Stimulated activated memory B cell treated with anti-CD40 and anti-IgM and Interleukin-4, amounts not matched to agents 10 μg/mL and 1 μg/mL and 100 μg/mL, for 72 hours (primary cell): ENCODE measurements around the gene ACSF3.

ENCODE experiments used
- ATAC-seq: fragments of 150-1000 bp; cut with Tn5 transposase; 2 replicates; pipeline ENCODE4 v1.10.0; 2021
- H3K27ac Mint-ChIP-seq: one replicate; pipeline ENCODE4 v1.8.0; 2022; ENCODE audit warnings: mild to moderate bottlenecking, mixed read lengths
- H3K27me3 Mint-ChIP-seq: one replicate; pipeline ENCODE4 v1.8.0; 2022; ENCODE audit warnings: mixed read lengths
- H3K36me3 Mint-ChIP-seq: one replicate; pipeline ENCODE4 v1.8.0; 2022; ENCODE audit warnings: mixed read lengths
- H3K4me1 Mint-ChIP-seq: one replicate; pipeline ENCODE4 v1.8.0; 2022; ENCODE audit warnings: mixed read lengths
- H3K4me3 Mint-ChIP-seq: one replicate; pipeline ENCODE4 v1.8.0; 2022; ENCODE audit warnings: mild to moderate bottlenecking, moderate library complexity, mixed read lengths
- H3K9me3 Mint-ChIP-seq: one replicate; pipeline ENCODE4 v1.8.0; 2022; ENCODE audit warnings: mixed read lengths

ACSF3 gene

GRCh38 chr16:89093602-89094251, at the start of gene ACSF3:
Gene ACSF3, plus strand, starts transcription at chr16:89093852. Its CDS starts 6,830 bp downstream, at chr16:89100682.
- H3K4me1 Mint-ChIP-seq, result peaks cover 48% of the 10 kb centered on the region
- H3K27me3 Mint-ChIP-seq, result peaks cover 17% of the 10 kb centered on the region
- peaks cover 5% of the 10 kb centered on the region for H3K36me3 Mint-ChIP-seq
- peak; percentile 76 for ATAC-seq
- H3K9me3 Mint-ChIP-seq, result no peaks in the 10 kb centered on the region
- peak within 1 kb of the TSS; percentile 87 for H3K4me3 Mint-ChIP-seq
- peak within 1 kb of the TSS; percentile 83 for H3K27ac Mint-ChIP-seq

DNA sequence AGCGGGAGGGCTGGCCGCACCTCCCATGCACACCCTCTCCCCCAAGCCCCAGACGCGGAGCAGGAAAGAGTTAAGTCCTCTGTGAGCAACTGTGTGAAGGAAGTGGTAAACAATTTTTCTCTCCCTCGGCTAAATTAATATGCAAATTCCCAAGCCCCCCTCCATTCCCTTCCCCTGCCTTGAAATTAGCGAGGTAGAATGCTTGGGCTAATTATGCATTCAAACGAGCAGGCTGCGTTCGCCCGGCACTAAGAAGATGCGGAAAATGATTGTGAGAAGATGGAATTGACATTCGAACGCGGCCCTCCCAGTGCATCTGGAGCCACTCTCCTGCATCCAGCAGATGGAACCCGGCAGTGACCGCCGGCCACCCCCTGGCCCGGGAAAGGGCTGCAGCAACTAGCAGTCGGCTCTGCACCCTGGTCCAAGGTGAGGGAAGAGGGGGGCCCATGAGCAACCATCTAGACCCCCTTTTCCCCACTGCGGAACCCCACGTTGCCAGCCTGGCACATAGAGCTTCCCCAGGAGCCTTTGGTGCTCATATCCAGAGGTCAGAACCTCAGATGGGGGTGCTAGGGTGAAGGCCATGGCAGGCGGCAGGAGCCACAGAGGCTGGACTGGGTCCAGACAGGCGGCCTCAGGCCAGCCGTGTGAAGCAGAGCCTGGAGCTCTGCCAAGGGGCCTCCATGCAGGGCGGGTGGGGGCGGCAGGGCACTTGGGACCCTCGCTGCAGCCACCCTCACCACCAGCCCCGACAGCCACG, 49.1 kb upstream of the ACSF3 start:
- H3K27me3 Mint-ChIP-seq, result peaks cover 27% of the 10 kb centered on the region
- peaks cover 40% of the 10 kb centered on the region for H3K4me1 Mint-ChIP-seq
- peaks cover 6% of the 10 kb centered on the region for H3K36me3 Mint-ChIP-seq
- no peak overlapping the region for H3K27ac Mint-ChIP-seq
- no peak overlapping the region for H3K4me3 Mint-ChIP-seq
- no peak for ATAC-seq
- peaks cover 4% of the 10 kb centered on the region for H3K9me3 Mint-ChIP-seq

GRCh38 chr16:89045181-89045815, 48.4 kb upstream of the ACSF3 start:
- Mint-ChIP-seq H3K27ac (no peak overlapping the region), H3K4me3 (no peak overlapping the region), H3K9me3 (peaks cover 4% of the 10 kb centered on the region), H3K36me3 (peaks cover 6% of the 10 kb centered on the region), H3K4me1 (peaks cover 33% of the 10 kb centered on the region), H3K27me3 (peaks cover 32% of the 10 kb centered on the region)
- ATAC-seq, result no peak

DNA sequence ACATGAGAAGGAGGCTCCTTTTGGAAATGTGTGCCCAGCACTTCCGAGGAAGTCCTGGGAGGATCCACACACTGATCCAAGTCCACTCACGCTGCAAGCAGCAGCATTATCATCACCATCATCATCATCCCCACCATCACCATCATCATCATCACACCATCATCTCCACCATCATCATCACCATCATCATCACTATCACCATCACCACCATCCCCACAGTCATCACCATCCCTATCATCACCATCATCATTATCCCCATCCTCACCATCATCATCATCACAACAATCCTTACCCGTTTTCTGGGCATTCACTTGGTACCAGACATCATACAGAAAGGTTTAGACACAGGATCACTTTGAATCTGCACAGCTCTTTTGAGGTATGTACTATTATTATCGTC, 47.8 kb upstream of the ACSF3 start:
- Mint-ChIP-seq H3K27me3 (peaks cover 32% of the 10 kb centered on the region), H3K4me1 (peaks cover 28% of the 10 kb centered on the region), H3K9me3 (peaks cover 4% of the 10 kb centered on the region), H3K27ac (no peak overlapping the region), H3K36me3 (peaks cover 6% of the 10 kb centered on the region), H3K4me3 (no peak overlapping the region)
- no peak for ATAC-seq

GRCh38 chr16:89046491-89046890, 47.2 kb upstream of the ACSF3 start:
- no peak overlapping the region for H3K27ac Mint-ChIP-seq
- peaks cover 22% of the 10 kb centered on the region for H3K4me1 Mint-ChIP-seq
- H3K9me3 Mint-ChIP-seq, result peaks cover 4% of the 10 kb centered on the region
- ATAC-seq, result no peak
- peaks cover 6% of the 10 kb centered on the region for H3K36me3 Mint-ChIP-seq
- H3K4me3 Mint-ChIP-seq, result no peak overlapping the region
- peaks cover 32% of the 10 kb centered on the region for H3K27me3 Mint-ChIP-seq

DNA sequence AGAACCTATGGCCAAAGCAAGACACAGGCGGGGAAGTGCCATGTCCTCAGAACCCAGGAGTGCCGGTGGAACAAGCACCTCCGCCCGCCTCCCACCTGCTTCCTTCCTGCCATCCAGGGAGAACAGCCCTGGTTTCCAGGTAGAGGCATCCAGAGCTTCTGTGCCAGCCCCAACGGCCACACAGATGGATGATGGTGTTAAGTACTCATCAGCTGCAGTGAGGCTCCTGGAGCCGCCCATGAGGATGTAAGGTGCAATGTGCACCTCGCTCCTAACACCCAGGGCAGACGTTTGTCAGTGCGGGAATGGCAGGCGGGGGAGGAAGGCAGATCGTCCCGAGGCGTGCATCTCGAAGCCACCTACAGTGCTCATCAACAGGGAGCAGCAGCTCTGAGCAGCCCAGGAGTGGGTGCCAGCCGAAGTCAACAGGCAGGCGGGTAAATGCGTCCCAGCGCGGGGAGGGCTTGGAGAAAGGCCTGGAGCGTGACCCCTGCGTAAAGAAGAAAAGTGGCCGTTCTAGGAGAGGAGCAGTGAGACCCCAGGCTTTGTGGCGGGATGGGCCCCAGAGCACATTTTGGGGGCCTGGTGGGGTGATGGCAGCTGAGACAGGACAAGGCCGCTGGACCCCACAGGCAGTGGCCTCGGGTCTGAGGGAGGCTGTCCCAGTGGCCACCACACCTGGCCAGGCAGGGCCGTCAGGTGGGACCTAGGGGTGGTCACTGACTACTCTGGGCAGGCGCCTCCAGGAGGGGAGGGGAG, 46.1 kb upstream of the ACSF3 start:
- H3K4me3 Mint-ChIP-seq, result no peak overlapping the region
- peaks cover 23% of the 10 kb centered on the region for H3K4me1 Mint-ChIP-seq
- no peak for ATAC-seq

GRCh38 chr16:89048090-89048725, 45.4 kb upstream of the ACSF3 start:
- Mint-ChIP-seq H3K9me3 (peaks cover 4% of the 10 kb centered on the region), H3K27ac (no peak overlapping the region), H3K4me3 (no peak overlapping the region), H3K36me3 (peaks cover 6% of the 10 kb centered on the region), H3K4me1 (peaks cover 29% of the 10 kb centered on the region), H3K27me3 (peaks cover 42% of the 10 kb centered on the region)
- ATAC-seq, result no peak

More for the DNA sequence above, 46.1 kb upstream of the ACSF3 start:
- H3K9me3 Mint-ChIP-seq, result peaks cover 4% of the 10 kb centered on the region
- peaks cover 35% of the 10 kb centered on the region for H3K27me3 Mint-ChIP-seq
- no peak overlapping the region for H3K27ac Mint-ChIP-seq
- H3K36me3 Mint-ChIP-seq, result peaks cover 6% of the 10 kb centered on the region

GRCh38 chr16:89048871-89049422, 44.7 kb upstream of the ACSF3 start:
- Mint-ChIP-seq H3K9me3 (peaks cover 4% of the 10 kb centered on the region), H3K27me3 (peaks cover 47% of the 10 kb centered on the region), H3K36me3 (peaks cover 6% of the 10 kb centered on the region), H3K4me1 (peaks cover 32% of the 10 kb centered on the region), H3K4me3 (no peak overlapping the region), H3K27ac (peak overlapping the region; percentile 18)
- ATAC-seq, result no peak

DNA sequence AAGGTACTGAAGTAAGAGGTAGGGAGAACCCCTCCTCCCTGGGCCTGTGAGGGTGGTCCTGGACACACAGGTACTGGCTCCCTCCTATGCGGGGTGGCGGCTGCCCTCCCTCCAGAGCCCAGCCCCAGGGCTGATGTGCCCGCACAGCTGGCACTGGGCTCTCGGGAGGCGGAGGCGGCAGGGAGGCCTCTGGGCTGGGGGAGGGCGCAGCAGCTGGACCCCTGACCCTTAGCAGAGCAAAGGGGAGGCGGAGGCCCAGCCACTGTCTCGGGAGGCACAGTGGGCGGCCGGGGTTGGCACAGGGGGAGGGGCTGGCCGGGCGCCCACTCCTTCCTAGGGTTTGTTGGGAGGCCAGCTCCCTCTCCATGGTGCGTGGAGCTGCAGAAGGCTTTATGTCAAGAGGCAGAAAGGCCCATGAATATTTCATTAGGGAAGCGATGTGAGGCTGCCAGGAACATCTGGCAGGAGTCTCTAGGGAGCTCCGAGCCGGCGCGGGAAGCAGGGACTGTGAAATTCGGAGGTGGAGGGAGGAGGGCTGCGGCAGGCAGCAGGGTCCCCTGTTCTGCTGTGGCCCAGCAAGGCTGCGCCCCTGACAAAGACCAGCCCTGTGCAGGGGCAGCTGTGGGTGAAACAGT, 44.1 kb upstream of the ACSF3 start:
- Mint-ChIP-seq H3K27ac (peak overlapping the region; percentile 18), H3K4me3 (no peak overlapping the region), H3K27me3 (peaks cover 40% of the 10 kb centered on the region), H3K9me3 (peaks cover 4% of the 10 kb centered on the region), H3K4me1 (peaks cover 26% of the 10 kb centered on the region), H3K36me3 (peaks cover 6% of the 10 kb centered on the region)
- ATAC-seq, result peak; percentile 2

DNA sequence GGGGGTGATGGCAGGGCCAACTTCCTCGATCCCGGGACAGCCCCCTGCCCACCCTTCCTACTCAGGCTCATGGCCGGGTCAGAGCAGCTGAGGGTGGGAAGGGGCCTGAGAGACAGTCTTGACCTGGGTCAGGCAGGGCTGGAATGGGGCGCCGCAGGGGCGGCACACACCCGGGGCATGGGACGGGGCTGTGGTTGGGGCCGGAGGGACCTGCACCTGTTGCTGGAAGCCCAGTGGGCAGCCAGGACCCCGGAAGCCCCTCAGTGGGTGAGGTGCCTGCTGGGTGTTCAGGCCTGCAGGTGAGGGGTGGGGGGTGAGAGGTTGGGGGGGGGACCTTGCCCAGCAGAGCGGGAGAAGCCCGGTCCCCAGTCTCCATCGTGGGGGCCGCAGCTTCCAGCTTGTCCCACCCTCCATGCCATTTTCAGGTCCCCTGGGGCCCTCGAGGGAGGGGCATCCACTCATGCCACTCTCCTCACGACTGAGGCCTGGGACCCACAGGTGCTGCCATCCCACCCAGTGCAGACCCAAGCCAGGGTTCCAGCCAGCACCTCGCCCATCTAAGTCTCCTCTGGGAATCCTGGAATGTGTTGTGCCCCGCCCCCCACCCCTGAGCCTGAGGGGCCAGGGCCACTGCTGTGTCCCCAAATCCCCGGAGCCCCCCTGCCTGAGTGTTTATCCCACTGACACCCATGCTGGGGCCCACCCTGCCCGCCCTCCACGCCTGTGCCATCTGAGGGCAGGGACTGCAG, 43.4 kb upstream of the ACSF3 start:
- Mint-ChIP-seq H3K27ac (peak overlapping the region; percentile 18), H3K27me3 (peaks cover 39% of the 10 kb centered on the region), H3K4me3 (no peak overlapping the region), H3K9me3 (peaks cover 4% of the 10 kb centered on the region), H3K4me1 (peaks cover 25% of the 10 kb centered on the region), H3K36me3 (peaks cover 6% of the 10 kb centered on the region)
- ATAC-seq, result peak; percentile 38

DNA sequence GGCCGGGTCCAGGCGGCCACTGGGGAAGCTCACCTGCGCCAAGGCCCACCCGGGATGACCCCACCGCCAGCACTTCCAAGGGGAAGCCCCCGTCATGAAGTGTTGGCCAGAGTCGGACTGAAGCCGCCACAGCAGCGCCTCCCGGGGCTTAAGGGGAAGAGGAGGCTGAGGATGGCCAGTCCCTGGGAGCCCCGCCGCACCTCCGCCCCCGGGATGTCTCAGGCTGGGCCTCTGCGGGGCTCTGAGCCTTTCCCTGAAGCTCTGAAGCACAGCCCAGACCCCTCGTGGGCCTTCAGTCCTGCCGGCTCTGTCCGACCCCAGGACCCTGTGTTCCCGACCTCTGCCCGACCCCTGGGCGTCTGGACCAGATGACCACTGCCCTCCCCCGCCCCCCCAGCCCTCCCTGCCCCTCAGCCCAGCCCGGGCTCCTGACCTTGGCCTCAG, 42.8 kb upstream of the ACSF3 start:
- Mint-ChIP-seq H3K9me3 (peaks cover 2% of the 10 kb centered on the region), H3K27me3 (peaks cover 33% of the 10 kb centered on the region), H3K4me1 (peaks cover 25% of the 10 kb centered on the region), H3K27ac (no peak overlapping the region), H3K36me3 (peaks cover 3% of the 10 kb centered on the region), H3K4me3 (no peak overlapping the region)
- no peak for ATAC-seq

- Mint-ChIP-seq H3K36me3 (no peaks in the 10 kb centered on the region), H3K4me1 (peaks cover 25% of the 10 kb centered on the region), H3K4me3 (peak overlapping the region; percentile 21), H3K9me3 (no peaks in the 10 kb centered on the region), H3K27me3 (peaks cover 28% of the 10 kb centered on the region), H3K27ac (no peak overlapping the region)
- ATAC-seq, result no peak
Measured at GRCh38 chr16:89051521-89052166, 42.0 kb upstream of the ACSF3 start.
